AG09309 (cell line): ENCODE data around the gene SLC50A1.

Experiments
- DNase-seq: peaks from one replicate; pipeline ENCODE4 v3.0.0-alpha.2; 2010; ENCODE audit warnings: low read depth
- H3K4me3 ChIP-seq: 2 replicates; pipeline ENCODE4 v1.5.1; 2011; ENCODE audit warnings: mild to moderate bottlenecking, low read depth, low read length, moderate library complexity; ENCODE audit not compliant: control insufficient read depth
- CTCF ChIP-seq: IDR thresholded peaks from 2 replicates; pipeline ENCODE4 v1.5.1; 2011; ENCODE audit warnings: mild to moderate bottlenecking, low read depth, low read length, inconsistent platforms; ENCODE audit not compliant: insufficient read depth, control insufficient read depth; ENCODE audit errors: missing control alignments

The SLC50A1 gene

GRCh38 chr1:155135415-155136028 lies at the start of gene SLC50A1:
Gene SLC50A1 (plus strand): TSS chr1:155135852. CDS start chr1:155135912, 60 bp downstream.
- peak; percentile 67 for DNase-seq
- no peak for TF ChIP-seq CTCF
- peak within 1 kb of the TSS; percentile 66 for H3K4me3 ChIP-seq

- DNase-seq, result no peak
- TF ChIP-seq CTCF, result peak; percentile 92
- H3K4me3 ChIP-seq, result no peak overlapping the region
These were observed 49.4 kb upstream of the SLC50A1 start for GRCh38 chr1:155086128-155086741.

GRCh38 chr1:155086856-155087535 lies 48.7 kb upstream of the SLC50A1 start:
- TF ChIP-seq CTCF, result peak; percentile 23
- H3K4me3 ChIP-seq, result no peak overlapping the region
- DNase-seq, result no peak

GRCh38 chr1:155091071-155092051 lies 44.3 kb upstream of the SLC50A1 start:
- peak; percentile 96 for TF ChIP-seq CTCF
- no peak overlapping the region for H3K4me3 ChIP-seq
- no peak for DNase-seq

GRCh38 chr1:155092131-155092530 lies 43.5 kb upstream of the SLC50A1 start:
- H3K4me3 ChIP-seq, result no peak overlapping the region
- TF ChIP-seq CTCF, result no peak
- no peak for DNase-seq

GRCh38 chr1:155092641-155093040 lies 43.0 kb upstream of the SLC50A1 start:
- no peak for TF ChIP-seq CTCF
- H3K4me3 ChIP-seq, result no peak overlapping the region
- no peak for DNase-seq
